DOHH2 (cell line): ENCODE data around the gene TTC8.
"Not testable (repeated sequence)": the region's sequence is repeated elsewhere in the genome, so short reads cannot be mapped to it uniquely, and the experiment has no call there.

Experiments
- EZH2phosphoT487 ChIP-seq: fragments of 200-600 bp; sonication (generic); IDR thresholded peaks from 2 replicates; pipeline ENCODE4 v1.6.1; 2017; ENCODE audit warnings: borderline replicate concordance, mild to moderate bottlenecking, antibody characterized with exemption, low read length, moderate library complexity, mixed read lengths
- TF ChIP-seq, protein P1 (sequence below): fragments of 200-600 bp; sonication (generic); IDR thresholded peaks from one replicate; pipeline ENCODE4 v1.5.1; 2014; ENCODE audit warnings: antibody characterized with exemption, mild to moderate bottlenecking, low read depth, low read length; ENCODE audit not compliant: poor library complexity, severe bottlenecking

DNA sequence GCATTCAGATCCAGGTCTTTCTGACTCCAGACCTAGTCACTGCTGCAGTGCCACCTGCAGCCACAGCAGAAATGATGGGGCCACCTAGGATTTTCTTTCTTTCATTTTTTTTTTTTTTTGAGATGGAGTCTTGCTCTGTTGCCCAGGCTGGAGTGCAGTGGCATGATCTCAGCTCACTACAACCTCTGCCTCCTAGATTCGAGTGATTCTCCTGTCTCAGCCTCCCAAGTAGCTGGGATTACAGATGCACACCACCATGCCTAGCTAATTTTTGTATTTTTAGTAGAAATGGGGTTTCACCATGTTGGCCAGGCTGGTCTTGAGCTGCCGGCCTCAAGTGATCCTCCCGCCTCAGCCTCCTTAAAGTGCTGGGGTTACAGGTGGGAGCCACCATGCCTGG is 33.4 kb downstream of the TTC8 start:
- TF ChIP-seq, protein P1, sequence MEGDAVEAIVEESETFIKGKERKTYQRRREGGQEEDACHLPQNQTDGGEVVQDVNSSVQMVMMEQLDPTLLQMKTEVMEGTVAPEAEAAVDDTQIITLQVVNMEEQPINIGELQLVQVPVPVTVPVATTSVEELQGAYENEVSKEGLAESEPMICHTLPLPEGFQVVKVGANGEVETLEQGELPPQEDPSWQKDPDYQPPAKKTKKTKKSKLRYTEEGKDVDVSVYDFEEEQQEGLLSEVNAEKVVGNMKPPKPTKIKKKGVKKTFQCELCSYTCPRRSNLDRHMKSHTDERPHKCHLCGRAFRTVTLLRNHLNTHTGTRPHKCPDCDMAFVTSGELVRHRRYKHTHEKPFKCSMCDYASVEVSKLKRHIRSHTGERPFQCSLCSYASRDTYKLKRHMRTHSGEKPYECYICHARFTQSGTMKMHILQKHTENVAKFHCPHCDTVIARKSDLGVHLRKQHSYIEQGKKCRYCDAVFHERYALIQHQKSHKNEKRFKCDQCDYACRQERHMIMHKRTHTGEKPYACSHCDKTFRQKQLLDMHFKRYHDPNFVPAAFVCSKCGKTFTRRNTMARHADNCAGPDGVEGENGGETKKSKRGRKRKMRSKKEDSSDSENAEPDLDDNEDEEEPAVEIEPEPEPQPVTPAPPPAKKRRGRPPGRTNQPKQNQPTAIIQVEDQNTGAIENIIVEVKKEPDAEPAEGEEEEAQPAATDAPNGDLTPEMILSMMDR = not testable (repeated sequence)
- not testable (repeated sequence) for TF ChIP-seq EZH2phosphoT487
